Measurements from ENCODE around the gene ROR1.

Gene ROR1

DNA sequence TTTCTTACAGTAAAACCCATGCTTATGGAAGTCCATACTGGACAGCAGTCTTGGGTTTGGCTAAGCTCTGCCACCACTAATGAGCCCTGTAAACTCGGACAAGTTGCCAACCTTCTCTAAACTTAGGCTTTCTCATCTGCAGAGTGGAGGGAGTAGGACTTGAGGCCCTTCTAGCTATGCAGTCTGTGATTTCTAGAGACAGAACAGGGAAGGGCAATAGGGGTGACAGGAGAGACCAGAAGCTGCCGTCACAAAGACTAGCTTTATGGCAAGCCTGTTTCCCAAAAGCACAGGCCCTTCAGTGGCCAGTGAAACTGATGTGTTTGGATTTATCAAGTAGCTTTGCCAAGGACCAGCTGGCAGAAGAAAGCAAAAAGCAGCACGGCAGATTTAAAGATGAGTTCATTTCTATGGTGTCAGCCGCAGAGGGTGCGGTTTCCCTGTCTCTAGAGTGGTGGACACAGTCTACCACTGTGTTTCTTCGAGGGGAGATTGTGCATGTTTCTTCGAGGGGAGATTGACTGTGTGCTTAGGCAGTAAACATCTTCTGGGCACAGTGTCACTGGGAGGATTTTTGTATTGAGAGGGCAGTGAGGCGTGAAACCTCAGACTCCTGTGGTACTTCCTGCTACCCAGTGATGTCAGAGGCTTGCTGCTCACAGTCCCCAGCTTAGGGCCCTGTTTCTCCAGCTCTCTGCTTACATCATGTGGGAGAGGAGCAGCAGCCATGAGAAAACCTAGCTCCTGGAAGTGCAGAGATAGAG is 119.0 kb downstream of the ROR1 start:
- TF ChIP-seq, protein P1, sequence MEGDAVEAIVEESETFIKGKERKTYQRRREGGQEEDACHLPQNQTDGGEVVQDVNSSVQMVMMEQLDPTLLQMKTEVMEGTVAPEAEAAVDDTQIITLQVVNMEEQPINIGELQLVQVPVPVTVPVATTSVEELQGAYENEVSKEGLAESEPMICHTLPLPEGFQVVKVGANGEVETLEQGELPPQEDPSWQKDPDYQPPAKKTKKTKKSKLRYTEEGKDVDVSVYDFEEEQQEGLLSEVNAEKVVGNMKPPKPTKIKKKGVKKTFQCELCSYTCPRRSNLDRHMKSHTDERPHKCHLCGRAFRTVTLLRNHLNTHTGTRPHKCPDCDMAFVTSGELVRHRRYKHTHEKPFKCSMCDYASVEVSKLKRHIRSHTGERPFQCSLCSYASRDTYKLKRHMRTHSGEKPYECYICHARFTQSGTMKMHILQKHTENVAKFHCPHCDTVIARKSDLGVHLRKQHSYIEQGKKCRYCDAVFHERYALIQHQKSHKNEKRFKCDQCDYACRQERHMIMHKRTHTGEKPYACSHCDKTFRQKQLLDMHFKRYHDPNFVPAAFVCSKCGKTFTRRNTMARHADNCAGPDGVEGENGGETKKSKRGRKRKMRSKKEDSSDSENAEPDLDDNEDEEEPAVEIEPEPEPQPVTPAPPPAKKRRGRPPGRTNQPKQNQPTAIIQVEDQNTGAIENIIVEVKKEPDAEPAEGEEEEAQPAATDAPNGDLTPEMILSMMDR (IDR thresholded peaks at IDR 0.05): no peak

DNA sequence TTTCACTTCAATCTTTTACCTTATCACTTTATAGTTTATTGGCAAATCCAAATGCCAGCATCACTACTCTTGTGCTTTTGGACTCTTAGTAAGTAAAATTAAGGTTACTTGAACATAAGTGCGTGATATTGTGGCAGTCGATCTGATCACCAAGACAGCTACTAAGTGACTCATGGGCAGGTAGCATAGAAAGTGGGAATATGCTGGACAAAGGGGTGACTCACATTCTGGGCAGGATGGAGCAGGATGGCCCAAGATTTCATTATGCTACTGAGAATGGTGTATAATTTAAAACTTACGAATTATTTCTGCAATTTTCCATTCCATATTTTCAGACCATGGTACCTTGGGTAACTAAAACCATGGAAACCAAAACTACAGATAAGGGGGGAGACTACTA is 120.2 kb downstream of the ROR1 start:
- TF ChIP-seq, protein P1 (IDR thresholded peaks at IDR 0.05): no peak

DNA sequence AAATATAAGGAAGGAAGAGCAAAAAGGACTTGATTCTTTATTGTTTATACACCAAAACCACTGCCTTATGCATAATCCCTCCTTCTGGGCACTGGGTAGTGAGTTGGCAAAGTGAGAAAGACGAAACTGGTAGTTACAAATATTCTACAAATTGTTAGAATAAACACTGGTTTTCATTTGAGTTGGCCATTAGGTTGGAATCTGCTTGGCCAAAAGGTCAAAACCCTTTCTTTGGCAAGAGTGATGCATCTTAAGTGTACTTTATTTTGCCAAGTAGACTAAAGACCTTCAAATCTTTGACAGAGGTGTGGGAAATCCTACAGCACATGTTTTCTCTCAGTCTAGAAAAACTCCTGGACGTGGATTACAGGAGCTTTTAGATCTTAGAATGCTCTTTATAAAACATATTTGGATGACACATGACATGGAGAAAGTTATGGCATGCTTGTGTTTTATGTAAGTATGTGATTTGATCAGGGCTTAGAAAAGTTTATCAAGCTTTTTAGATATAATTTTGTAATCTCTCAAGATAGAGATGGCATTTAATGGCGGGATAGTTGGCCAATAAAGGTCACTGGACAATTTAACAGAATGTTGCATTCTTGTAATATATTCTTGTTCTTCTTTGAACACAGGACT is 120.9 kb downstream of the ROR1 start:
- TF ChIP-seq, protein P1 (IDR thresholded peaks at IDR 0.05): no peak

DNA sequence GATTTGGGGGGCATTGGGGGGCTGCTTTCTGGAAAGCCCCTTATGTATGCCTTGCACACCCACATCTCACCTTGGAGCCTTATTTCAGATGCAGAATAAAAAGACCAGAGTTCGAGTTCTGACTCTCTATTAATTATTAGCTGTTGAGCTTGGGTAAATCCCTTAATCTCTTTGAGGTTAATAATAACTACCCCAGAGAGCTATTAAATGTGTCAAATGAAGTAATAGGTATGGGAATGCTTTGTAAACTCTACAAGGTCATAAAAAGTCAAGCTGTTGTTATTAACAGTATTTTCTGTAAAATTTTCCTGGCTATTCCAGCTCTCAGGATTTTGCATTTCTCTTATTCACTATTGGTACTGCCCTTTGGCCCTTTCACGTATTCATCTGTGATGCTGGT is 122.9 kb downstream of the ROR1 start:
- TF ChIP-seq, protein P1 (IDR thresholded peaks at IDR 0.05): no peak

DNA sequence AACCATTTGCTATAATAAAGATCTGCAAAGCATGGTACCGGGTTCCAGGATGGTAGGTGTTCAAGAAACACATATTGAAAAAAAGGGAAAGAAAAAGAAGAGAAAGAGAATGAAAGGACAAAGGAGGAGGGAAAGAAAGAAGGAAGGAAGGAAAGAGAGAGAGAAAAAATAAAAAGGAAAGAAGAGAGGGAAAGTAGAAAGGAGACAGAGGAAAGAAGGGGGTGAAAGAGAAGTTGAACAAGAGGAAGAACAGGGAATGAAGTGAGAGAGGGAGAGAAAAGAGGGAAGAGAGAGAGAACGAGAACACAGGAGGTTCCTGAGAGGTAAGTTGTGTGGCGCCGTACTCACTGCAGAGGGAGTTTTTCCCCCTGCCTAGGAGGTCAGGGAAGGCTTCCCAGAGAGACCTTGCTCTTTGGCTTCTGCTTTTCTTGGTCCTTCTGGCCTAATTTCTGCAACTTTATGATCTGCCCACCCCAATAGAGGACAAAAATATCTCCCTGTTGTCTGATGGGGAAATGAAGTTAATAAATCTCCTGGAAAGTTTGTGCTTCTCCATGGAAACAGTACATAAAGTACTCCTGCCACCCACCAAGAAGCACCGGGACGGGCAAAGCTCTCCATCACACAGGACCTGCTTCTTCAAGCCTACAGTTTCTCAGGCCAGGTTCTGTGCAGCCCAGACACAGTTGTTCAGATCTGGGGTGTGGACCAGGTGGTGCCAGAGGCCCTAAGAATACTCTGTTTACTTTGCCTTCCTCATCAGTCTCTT is 124.8 kb downstream of the ROR1 start:
- TF ChIP-seq, protein P1 (IDR thresholded peaks at IDR 0.05): no peak

DNA sequence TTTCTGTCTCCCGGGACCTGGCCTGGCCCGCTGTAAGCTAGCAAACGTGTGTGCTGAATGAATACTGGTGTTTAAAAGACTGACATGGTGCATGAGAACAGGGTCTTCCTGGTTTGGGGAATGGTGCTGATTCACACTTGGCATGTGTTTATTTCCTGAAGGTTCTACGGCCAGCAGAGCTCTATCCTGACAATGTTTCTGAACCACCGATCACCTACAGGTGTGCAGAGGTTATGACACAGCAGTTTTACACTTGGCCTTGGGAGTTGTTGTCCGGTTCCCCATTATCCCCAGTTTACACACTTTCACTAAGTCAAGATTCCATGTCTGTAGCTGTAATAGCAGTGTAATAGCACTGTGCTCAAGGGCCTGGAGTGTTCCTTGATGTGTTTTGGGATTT is 127.3 kb downstream of the ROR1 start:
- TF ChIP-seq, protein P1 (IDR thresholded peaks at IDR 0.05): no peak

DNA sequence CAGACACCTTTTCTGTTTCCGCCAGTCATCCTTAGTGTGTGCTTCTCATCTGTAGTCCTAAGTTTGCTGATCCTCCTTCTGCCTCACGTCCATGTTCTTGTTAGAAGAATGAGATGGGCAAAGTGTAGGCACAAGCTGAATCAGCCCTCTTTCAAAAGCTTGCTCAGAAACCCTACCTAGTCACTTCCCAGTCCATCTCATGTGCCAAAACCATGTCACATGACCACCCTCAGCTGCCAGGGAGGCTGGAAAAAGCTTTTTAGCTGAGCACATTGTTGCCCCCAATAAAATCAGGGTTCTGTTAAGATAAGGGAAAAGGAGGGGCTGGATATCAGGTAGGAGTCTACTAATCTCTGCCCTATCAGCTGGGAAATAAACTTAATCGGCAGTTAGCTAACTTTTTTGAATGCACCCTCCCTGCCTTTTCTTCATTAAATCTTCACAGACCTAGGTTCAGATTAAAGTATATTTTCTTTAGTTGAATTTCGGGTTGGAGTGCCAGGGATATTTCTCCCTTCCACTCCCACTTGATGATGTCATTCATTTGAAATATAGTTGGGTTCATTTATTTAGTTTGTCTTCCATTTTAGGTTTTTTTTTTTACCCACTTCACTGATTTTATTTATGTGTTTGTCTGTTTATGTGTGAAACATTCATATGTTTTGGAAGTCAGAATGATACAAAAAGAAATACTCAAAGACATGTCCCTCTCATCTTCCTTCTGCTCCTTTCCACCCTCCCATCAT is 129.2 kb downstream of the ROR1 start:
- TF ChIP-seq, protein P1 (IDR thresholded peaks at IDR 0.05): no peak

All from LNCAP (cell line).